Natural killer cell (primary cell): ENCODE results near the gene RPS19BP1. TPM values are rescaled to one million over a fixed set of nuclear protein-coding genes. Genes with fewer than 3 reads are reported as not detected.
"Not testable (repeated sequence)": the region's sequence is repeated elsewhere in the genome, so short reads cannot be mapped to it uniquely, and the experiment has no call there.

Experiments
- ATAC-seq, 3 donors: fragments of 150-1000 bp in 2 of 3; fragments of 200-7000 bp in 1 of 3; cut with Tn5 transposase; 1 replicate in 1 of 3; 2 replicates in 2 of 3; pipeline ENCODE4 v1.10.0; 2021; ENCODE audit warnings: mild to moderate bottlenecking in 2 of 3, moderate library complexity in 2 of 3
- DNase-seq, 2 donors: peaks; one replicate each; pipeline versions ENCODE4 v3.0.0 to v3.0.0-alpha.2; 2013 to 2021; ENCODE audit warnings: mixed read lengths in 1 of 2
- H3K27ac ChIP-seq: one replicate; pipeline ENCODE4 v1.5.1; 2013; ENCODE audit warnings: mild to moderate bottlenecking, low read length
- H3K27me3 ChIP-seq: one replicate; pipeline ENCODE4 v1.6.1; 2013; ENCODE audit warnings: low read length; ENCODE audit not compliant: control insufficient read depth, insufficient read depth
- H3K36me3 ChIP-seq: one replicate; pipeline ENCODE4 v1.6.1; 2013; ENCODE audit warnings: low read length; ENCODE audit not compliant: control insufficient read depth, insufficient read depth
- H3K4me1 ChIP-seq: one replicate; pipeline ENCODE4 v1.6.1; 2013; ENCODE audit warnings: low read length; ENCODE audit not compliant: control insufficient read depth, insufficient read depth
- H3K4me3 ChIP-seq: one replicate; pipeline ENCODE4 v1.5.1; 2013; ENCODE audit warnings: low read length
- H3K9me3 ChIP-seq: one replicate; pipeline ENCODE4 v1.6.1; 2013; ENCODE audit warnings: low read length; ENCODE audit not compliant: control insufficient read depth, insufficient read depth
- H3K27ac Mint-ChIP-seq, 2 donors: one replicate each; pipeline ENCODE4 v1.8.0; 2022; ENCODE audit warnings: mild to moderate bottlenecking in 2 of 2, mixed read lengths in 2 of 2, moderate library complexity in 1 of 2
- H3K27me3 Mint-ChIP-seq, 2 donors: one replicate each; pipeline ENCODE4 v1.8.0; 2022; ENCODE audit warnings: low read depth in 2 of 2, mixed read lengths in 2 of 2
- H3K36me3 Mint-ChIP-seq: one replicate; pipeline ENCODE4 v1.8.0; 2022; ENCODE audit warnings: mixed read lengths
- H3K4me1 Mint-ChIP-seq, 2 donors: one replicate each; pipeline ENCODE4 v1.8.0; 2022; ENCODE audit warnings: mixed read lengths in 2 of 2
- H3K4me3 Mint-ChIP-seq: one replicate; pipeline ENCODE4 v1.8.0; 2022; ENCODE audit warnings: mild to moderate bottlenecking, moderate library complexity, mixed read lengths
- H3K9me3 Mint-ChIP-seq, 2 donors: one replicate each; pipeline ENCODE4 v1.8.0; 2022; ENCODE audit warnings: mixed read lengths in 2 of 2
- WGBS: methylation state at CpG from one replicate; pipeline ENCODE4 v1.1.7; 2013; ENCODE audit warnings: missing lambda C conversion rate; ENCODE audit not compliant: insufficient coverage; 5-methylcytosine and 5-hydroxymethylcytosine counted together
- intact Hi-C: fragments of 100-400 bp; cut with micrococcal nuclease; formaldehyde crosslinking; loops from one replicate; pipeline ENCODE4 v1.14.2; 2022
- total RNA-seq, 4 donors: library from RNA; stranded (reverse); fragments of 120-200 nt in 1 of 4; gene quantifications; one replicate each; pipeline versions ENCODE4 v1.2.3 to v1.2.4, GENCODE V29; 2013 to 2022
- TF ChIP-seq, protein P1 (sequence below): fragments of 200-600 bp; IDR thresholded peaks from one replicate; pipeline ENCODE4 v1.8.0; 2022; ENCODE audit warnings: antibody characterized with exemption

Gene RPS19BP1
- total RNA-seq, 3 donors from 2014 or later (not counting 1 experiment from before 2014, with no cell fraction given): 56.7 to 66.5 (median 61.3) TPM

DNA sequence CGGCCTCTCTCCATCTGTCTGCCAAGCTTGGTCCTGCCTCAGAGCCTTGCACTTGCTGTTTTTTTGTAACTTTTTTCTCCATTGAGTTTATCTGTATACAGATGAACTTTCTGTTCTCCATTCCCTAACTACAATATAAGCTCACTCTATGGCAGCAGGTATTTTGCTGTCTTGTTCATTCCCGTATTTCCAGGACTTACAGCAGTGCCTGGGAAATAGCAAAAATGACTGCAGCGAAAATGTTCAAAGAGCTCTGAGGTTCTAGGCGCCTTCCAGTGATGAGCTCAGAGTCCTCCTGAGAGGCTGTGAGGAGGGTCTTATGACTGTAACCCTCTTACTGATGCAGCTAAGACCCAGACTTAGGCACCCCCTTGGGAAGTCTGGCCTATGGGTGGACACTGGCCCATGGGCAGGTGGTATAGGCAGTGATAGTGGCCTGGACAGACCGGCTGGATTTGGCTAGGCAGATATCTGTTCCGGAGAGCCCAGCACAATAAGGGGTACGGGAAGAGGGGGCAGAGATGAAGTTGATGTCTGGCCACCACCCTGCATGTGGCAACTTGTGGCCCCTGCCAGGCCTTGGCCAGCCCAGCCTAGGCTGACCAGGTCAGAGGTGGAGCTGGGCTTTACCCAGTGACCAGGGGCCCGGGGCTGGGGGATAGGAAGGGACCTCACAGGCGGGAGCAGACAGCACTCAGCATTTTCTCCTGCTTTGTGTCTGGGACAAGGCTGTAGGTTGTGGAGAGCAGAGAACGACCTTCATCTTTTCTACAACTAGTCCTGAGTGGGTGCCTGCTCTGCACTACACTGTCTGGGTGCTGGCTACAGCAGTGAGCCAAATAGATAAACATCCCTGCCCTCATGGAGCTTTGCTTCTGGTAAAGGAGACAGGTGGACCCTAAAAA lies 7.5 kb downstream of the RPS19BP1 start:
- ATAC-seq: no peak

DNA sequence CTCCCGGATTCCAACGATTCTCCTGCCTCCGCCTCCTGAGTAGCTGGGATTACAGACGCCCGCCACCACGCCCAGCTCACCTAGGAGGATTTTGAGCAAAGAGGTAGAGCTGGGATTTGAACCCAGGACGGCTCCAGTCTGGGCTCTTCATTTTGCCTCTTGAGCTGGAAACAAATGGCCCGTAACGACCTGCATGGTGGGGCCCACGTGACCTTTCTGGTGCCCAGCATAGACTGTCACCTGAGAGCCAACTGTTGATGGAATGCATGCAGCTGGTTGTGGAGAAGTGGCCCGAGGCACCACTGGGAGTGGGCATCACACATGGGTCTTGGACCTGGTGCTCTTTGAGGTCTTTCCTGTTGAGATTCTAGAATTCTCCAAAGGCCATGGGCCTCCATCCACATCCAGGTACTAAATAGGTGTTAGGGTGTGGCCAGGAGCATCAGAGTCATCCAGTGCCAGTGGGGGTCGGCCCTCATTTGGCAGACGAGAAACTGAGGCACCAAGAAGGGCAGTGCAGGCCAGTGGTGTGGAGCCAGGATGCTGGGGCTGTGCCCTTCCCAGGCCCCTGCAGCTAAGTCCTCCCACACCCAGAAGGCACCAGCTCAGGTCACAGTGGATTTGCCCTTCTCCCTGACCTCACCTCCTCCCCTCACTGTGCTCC lies 8.3 kb downstream of the RPS19BP1 start:
- peaks cover 79% of the 10 kb centered on the region for H3K4me1 ChIP-seq
- intact Hi-C loops: no loop called here
- no peak for DNase-seq
- ATAC-seq: no peak
- no peak overlapping the region for H3K27ac ChIP-seq
- 86% methylated on average over 13 of the region's 13 CpGs for WGBS
- no peaks in the 10 kb centered on the region for H3K9me3 ChIP-seq
- Mint-ChIP-seq H3K27me3 (no peaks in the 10 kb centered on the region), H3K4me3 (no peak overlapping the region), H3K27ac (peak overlapping the region; percentile 73 to 79), H3K4me1 (peaks cover 66 to 68% of the 10 kb centered on the region in 2 donors), H3K9me3 (no peaks in the 10 kb centered on the region), H3K36me3 (no peaks in the 10 kb centered on the region)
- peaks cover 51% of the 10 kb centered on the region for H3K36me3 ChIP-seq
- TF ChIP-seq, protein P1, sequence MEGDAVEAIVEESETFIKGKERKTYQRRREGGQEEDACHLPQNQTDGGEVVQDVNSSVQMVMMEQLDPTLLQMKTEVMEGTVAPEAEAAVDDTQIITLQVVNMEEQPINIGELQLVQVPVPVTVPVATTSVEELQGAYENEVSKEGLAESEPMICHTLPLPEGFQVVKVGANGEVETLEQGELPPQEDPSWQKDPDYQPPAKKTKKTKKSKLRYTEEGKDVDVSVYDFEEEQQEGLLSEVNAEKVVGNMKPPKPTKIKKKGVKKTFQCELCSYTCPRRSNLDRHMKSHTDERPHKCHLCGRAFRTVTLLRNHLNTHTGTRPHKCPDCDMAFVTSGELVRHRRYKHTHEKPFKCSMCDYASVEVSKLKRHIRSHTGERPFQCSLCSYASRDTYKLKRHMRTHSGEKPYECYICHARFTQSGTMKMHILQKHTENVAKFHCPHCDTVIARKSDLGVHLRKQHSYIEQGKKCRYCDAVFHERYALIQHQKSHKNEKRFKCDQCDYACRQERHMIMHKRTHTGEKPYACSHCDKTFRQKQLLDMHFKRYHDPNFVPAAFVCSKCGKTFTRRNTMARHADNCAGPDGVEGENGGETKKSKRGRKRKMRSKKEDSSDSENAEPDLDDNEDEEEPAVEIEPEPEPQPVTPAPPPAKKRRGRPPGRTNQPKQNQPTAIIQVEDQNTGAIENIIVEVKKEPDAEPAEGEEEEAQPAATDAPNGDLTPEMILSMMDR: no peak
- no peaks in the 10 kb centered on the region for H3K27me3 ChIP-seq
- H3K4me3 ChIP-seq: no peak overlapping the region

More for the DNA sequence above, 7.5 kb downstream of the RPS19BP1 start:
- H3K9me3 Mint-ChIP-seq: no peaks in the 10 kb centered on the region
- peak overlapping the region; percentile 51 for H3K4me3 Mint-ChIP-seq
- intact Hi-C loops: no loop called here
- DNase-seq: no peak
- peaks cover 82% of the 10 kb centered on the region for H3K4me1 ChIP-seq
- 89% methylated on average over 10 of the region's 10 CpGs for WGBS
- H3K36me3 Mint-ChIP-seq: no peaks in the 10 kb centered on the region
- H3K27me3 ChIP-seq: no peaks in the 10 kb centered on the region
- no peaks in the 10 kb centered on the region for H3K9me3 ChIP-seq
- TF ChIP-seq, protein P1: no peak
- no peak overlapping the region for H3K27ac ChIP-seq
- H3K27ac Mint-ChIP-seq: peak overlapping the region; percentile 73 to 79
- peaks cover 67 to 71% of the 10 kb centered on the region in 2 donors for H3K4me1 Mint-ChIP-seq
- peaks cover 59% of the 10 kb centered on the region for H3K36me3 ChIP-seq
- H3K4me3 ChIP-seq: no peak overlapping the region
- no peaks in the 10 kb centered on the region for H3K27me3 Mint-ChIP-seq

DNA sequence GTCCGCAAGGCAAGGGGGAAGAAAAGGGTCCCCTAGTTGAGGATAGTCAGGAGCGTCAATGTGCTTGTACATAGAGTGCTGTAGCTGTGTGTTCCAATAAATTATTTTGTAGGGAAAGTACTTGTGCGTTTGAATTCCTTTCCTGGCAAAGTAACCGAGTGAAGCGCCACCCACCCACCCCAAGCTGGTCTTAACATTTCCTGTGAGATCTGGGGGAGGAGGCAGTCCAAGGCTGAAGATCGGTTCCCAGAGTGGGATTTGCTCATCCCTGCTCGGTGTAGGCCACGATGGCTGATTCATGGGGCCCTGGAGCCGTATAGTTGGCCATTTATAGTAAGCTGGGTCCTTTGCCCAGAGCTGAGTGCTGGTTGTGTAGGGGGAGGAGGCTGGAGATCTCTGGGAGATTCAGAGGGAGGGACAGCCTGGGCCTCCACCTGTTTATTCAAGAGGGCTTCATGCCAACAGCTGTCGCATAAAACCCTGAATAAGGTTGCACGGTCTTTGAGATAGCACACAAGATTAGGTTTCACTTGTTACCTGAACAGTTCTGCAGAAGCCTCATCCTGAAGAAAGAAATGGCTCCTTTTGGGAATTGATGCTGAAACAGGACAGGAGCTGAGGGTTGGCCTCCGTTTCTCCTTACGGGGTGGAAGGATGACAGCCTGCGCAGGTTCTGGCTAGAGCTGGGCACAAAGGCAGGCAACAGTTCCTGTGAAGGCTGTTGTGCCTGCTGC lies 9.8 kb downstream of the RPS19BP1 start:
- H3K4me3 Mint-ChIP-seq: peak overlapping the region; percentile 98
- Histone ChIP-seq H3K4me1 (peaks cover 68% of the 10 kb centered on the region), H3K4me3 (no peak overlapping the region), H3K36me3 (peaks cover 39% of the 10 kb centered on the region), H3K9me3 (no peaks in the 10 kb centered on the region), H3K27me3 (no peaks in the 10 kb centered on the region), H3K27ac (no peak overlapping the region)
- intact Hi-C loops: no loop called here
- TF ChIP-seq, protein P1: no peak
- peaks cover 57 to 58% of the 10 kb centered on the region in 2 donors for H3K4me1 Mint-ChIP-seq
- peak overlapping the region; percentile 96 to 98 for H3K27ac Mint-ChIP-seq
- H3K27me3 Mint-ChIP-seq: no peaks in the 10 kb centered on the region
- H3K9me3 Mint-ChIP-seq: no peaks in the 10 kb centered on the region
- DNase-seq (peak in 1 of 2 donors; percentile 51), ATAC-seq (no peak)
- H3K36me3 Mint-ChIP-seq: no peaks in the 10 kb centered on the region
- 46% methylated on average over 11 of the region's 14 CpGs for WGBS

DNA sequence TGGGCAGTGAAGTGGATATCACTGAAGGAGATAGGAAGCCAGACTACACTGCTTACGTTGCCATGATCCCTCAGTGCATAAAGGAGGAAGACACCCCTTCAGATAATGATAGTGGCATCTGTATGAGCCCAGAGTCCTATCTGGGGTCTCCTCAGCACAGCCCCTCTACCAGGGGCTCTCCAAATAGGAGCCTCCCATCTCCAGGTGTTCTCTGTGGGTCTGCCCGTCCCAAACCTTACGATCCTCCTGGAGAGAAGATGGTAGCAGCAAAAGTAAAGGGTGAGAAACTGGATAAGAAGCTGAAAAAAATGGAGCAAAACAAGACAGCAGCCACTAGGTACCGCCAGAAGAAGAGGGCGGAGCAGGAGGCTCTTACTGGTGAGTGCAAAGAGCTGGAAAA lies 10.5 kb downstream of the RPS19BP1 start:
- H3K4me3 ChIP-seq, intact Hi-C loops, H3K27me3 ChIP-seq, H3K27ac ChIP-seq, H3K27me3 Mint-ChIP-seq, ATAC-seq, DNase-seq, H3K9me3 Mint-ChIP-seq, H3K9me3 ChIP-seq, H3K36me3 Mint-ChIP-seq: not testable (repeated sequence)
- Histone ChIP-seq H3K36me3 (peaks cover 38% of the 10 kb centered on the region), H3K4me1 (peaks cover 62% of the 10 kb centered on the region)
- 31% methylated on average over 2 of the region's 5 CpGs for WGBS
- Mint-ChIP-seq H3K4me1 (peaks cover 50 to 52% of the 10 kb centered on the region in 2 donors), H3K27ac (peak overlapping the region; percentile 96 to 98), H3K4me3 (peak overlapping the region; percentile 98)

DNA sequence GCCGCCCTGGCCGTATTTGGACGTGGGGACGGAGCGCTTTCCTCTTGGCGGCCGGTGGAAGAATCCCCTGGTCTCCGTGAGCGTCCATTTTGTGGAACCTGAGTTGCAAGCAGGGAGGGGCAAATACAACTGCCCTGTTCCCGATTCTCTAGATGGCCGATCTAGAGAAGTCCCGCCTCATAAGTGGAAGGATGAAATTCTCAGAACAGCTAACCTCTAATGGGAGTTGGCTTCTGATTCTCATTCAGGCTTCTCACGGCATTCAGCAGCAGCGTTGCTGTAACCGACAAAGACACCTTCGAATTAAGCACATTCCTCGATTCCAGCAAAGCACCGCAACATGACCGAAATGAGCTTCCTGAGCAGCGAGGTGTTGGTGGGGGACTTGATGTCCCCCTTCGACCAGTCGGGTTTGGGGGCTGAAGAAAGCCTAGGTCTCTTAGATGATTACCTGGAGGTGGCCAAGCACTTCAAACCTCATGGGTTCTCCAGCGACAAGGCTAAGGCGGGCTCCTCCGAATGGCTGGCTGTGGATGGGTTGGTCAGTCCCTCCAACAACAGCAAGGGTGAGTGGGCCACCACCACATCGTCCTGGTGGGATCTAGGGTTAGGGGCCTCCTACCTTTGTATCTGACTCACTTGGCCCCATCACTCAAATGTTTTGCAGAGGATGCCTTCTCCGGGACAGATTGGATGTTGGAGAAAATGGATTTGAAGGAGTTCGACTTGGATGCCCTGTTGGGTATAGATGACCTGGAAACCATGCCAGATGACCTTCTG lies 11.3 kb downstream of the RPS19BP1 start:
- peak overlapping the region; percentile 98 for H3K4me3 Mint-ChIP-seq
- H3K9me3 Mint-ChIP-seq, H3K27me3 ChIP-seq, ATAC-seq, H3K36me3 Mint-ChIP-seq, H3K9me3 ChIP-seq, DNase-seq, H3K27me3 Mint-ChIP-seq, intact Hi-C loops: not testable (repeated sequence)
- WGBS: 8% methylated on average over 26 of the region's 28 CpGs
- H3K27ac ChIP-seq: peak overlapping the region; percentile 13
- peaks cover 38% of the 10 kb centered on the region for H3K36me3 ChIP-seq
- peak overlapping the region; percentile 96 to 98 for H3K27ac Mint-ChIP-seq
- H3K4me3 ChIP-seq: peak overlapping the region; percentile 97
- peaks cover 47 to 49% of the 10 kb centered on the region in 2 donors for H3K4me1 Mint-ChIP-seq
- H3K4me1 ChIP-seq: peaks cover 55% of the 10 kb centered on the region
